Retinal pigment epithelial cell (primary cell): ENCODE results near the gene C12orf43.
"Not testable (repeated sequence)": the region's sequence is repeated elsewhere in the genome, so short reads cannot be mapped to it uniquely, and the experiment has no call there.

ENCODE experiments used
- DNase-seq: peaks from one replicate; pipeline ENCODE4 v3.0.0-alpha.2; 2010; ENCODE audit warnings: low read depth
- H3K4me3 ChIP-seq: 2 replicates; pipeline ENCODE4 v1.5.1; 2011; ENCODE audit warnings: mild to moderate bottlenecking, low read length, control low read depth, moderate library complexity
- TF ChIP-seq, protein P1 (sequence below): conservative IDR thresholded peaks from 2 replicates; pipeline ENCODE4 v1.5.1; 2011; ENCODE audit warnings: low read depth, low read length, control low read depth, inconsistent platforms

Gene C12orf43

DNA sequence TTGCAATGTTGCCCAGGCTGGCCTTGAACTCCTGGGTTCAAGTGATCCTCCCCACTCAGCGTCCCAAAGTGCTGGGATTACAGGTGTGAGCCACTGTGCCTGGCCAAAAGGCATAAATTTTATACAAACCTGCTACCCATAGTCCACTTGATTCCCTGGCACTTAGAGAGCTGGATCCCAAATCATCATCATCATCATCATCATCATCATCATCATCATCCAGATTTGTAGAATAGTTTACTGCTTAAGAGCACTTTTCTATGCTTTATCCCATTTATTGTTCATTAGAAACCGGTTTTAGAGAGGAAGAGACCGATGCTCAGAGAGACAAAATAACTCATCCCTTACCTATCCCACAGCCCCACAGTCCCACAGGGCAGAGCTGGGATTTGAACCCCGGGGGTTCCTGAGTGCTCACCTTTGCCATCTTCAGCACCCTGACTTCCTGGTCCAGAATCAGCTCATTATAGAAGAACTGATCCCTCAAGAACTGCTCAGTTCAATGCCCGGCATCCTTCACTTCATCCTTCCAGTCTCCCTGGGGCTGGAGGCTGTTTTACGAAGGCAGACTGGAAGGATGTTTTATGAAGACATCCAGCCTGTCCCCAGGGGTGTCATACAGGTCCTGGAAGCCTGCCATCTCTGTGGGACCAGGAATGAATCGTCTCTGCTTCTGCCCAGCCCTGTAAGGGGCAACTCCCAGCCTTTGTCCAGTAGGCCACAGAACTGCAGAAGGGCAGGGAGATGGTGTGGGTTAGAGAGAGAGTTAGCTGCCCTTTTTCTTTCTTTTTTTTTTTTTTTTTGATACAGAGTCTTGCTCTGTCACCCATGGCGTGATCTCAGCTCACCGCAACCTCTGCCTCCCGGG, 43.0 kb upstream of the C12orf43 start:
- TF ChIP-seq, protein P1, sequence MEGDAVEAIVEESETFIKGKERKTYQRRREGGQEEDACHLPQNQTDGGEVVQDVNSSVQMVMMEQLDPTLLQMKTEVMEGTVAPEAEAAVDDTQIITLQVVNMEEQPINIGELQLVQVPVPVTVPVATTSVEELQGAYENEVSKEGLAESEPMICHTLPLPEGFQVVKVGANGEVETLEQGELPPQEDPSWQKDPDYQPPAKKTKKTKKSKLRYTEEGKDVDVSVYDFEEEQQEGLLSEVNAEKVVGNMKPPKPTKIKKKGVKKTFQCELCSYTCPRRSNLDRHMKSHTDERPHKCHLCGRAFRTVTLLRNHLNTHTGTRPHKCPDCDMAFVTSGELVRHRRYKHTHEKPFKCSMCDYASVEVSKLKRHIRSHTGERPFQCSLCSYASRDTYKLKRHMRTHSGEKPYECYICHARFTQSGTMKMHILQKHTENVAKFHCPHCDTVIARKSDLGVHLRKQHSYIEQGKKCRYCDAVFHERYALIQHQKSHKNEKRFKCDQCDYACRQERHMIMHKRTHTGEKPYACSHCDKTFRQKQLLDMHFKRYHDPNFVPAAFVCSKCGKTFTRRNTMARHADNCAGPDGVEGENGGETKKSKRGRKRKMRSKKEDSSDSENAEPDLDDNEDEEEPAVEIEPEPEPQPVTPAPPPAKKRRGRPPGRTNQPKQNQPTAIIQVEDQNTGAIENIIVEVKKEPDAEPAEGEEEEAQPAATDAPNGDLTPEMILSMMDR: no peak
- DNase-seq: no peak
- no peak overlapping the region for H3K4me3 ChIP-seq

DNA sequence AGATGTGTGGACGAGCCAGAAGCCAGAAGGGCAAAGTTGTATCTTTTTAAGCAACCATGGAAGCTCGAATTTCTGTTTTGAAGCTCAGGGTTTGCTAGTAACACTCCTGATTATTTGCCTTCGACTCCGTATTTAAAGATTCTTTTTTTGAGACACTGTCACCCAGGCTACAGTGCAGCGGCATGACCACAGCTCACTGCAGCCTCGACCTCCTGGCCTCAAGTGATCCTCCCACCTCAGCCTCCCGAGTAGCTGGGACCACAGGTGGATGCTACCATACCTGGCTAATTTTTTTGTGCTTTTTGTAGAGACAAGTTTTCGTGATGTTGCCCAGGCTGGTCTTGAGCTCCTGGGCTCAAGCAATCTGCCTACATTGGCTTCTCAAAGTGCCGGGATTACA, 41.5 kb upstream of the C12orf43 start:
- no peak overlapping the region for H3K4me3 ChIP-seq
- TF ChIP-seq, protein P1: no peak

DNA sequence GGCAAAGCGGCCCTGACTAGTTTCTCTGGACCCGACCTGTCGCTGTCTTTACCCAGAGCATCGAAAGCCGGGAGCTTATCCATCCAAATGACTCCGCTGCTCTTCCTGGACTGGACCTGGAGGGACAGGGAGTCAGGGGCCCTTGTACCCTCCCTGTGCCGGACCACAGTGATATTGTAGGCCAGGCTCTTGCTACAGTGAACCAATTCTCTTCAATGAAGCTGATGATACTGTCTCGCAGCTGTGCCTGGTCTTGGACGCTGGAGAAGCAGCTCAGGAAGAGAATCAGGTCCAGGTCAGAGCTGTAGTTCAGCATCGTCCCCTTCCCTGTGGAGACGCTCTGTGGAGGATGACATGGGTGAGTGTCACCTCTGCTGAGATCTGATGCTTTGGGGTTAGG, 37.4 kb upstream of the C12orf43 start:
- no peak overlapping the region for H3K4me3 ChIP-seq
- DNase-seq: no peak
- TF ChIP-seq, protein P1: no peak

More for the DNA sequence above, 41.5 kb upstream of the C12orf43 start:
- no peak for DNase-seq

DNA sequence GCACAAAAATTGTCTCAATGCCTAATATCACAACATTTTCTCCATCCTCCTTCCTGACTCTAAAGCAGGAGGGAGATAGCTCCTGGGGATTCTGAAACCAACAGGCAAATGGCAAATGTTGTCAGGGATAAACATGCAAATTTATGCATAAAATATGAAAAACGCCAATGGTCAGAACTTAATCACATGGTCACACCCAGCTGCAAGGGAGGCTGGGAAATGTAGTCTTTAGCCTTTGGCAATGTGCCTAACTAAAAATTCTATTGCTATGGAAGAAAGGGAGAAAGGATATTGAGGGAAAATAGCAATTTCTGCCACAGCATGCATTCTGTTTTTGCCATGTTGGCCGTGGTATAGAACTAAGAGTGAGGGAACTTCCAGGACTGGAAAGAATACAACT, 34.4 kb upstream of the C12orf43 start:
- no peak for DNase-seq
- TF ChIP-seq, protein P1: no peak
- no peak overlapping the region for H3K4me3 ChIP-seq

DNA sequence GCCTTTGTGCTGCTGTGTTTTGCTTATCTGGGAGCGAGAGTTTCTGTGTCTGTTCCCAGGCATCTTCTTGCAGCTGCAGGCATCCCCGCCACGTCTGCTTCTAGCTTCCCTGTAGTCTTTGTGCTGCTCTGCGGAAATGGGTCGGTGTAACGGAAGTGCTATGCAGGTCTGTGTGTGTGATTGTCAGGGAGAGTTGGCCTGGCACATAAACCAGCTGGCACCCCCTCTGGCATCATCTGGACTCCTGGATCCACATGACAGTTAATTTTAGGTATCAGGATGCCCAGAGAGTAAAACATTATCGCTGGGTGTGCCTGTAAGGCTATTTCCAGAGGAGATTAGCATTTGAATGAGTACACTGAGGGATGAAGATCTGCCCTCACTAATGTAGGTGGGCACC, 32.2 kb upstream of the C12orf43 start:
- TF ChIP-seq, protein P1: no peak

DNA sequence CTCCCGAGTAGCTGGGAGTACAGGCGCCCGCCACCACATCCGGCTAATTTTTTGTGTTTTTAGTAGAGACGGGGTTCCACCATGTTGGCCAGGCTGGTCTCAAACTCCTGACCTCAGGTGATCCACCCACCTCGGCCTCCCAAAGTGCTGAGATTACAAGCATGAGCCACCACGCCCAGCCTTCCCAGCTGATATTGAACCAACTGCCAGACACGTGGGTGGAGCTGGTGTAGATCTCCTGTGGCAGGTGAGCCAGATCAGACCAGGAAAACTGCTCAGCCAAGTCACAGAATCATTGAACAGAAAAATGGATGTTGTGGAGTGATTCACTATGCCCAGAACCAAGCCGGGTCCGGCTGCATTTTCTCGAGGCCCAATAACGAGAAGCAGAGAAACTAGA, 31.1 kb upstream of the C12orf43 start:
- not testable (repeated sequence) for DNase-seq, H3K4me3 ChIP-seq

More for the DNA sequence above, 32.2 kb upstream of the C12orf43 start:
- DNase-seq: no peak
- H3K4me3 ChIP-seq: no peak overlapping the region

DNA sequence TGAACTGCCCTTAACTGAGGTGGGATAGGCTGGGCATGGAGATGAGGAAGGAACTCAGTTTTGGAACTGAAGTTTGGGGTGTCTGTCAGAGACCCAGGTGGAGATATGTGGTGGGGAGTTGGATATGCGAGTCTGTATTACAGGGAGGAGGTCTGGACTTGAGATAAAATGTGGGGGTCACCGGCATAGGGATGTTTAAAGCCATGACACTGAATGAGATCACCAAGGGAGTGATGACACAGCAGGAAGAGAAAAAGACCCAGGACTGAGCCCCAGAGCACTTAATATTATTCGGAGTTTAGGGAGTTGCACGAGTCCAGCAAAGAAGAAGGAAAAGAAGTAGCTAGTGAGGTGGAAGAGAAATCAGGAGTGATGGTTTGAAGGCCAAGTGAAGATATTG, 26.8 kb upstream of the C12orf43 start:
- no peak overlapping the region for H3K4me3 ChIP-seq
- DNase-seq: no peak
- TF ChIP-seq, protein P1: no peak
